GM21526 (cell line): ENCODE data around the gene SCAF8.

Experiments used
- ATAC-seq: cut with Tn5 transposase; IDR thresholded peaks from one replicate; pipeline ENCODE4 v1.9.1; 2021; ENCODE audit warnings: moderate library complexity; ENCODE audit not compliant: unreplicated experiment, low FRiP score

Gene SCAF8

DNA sequence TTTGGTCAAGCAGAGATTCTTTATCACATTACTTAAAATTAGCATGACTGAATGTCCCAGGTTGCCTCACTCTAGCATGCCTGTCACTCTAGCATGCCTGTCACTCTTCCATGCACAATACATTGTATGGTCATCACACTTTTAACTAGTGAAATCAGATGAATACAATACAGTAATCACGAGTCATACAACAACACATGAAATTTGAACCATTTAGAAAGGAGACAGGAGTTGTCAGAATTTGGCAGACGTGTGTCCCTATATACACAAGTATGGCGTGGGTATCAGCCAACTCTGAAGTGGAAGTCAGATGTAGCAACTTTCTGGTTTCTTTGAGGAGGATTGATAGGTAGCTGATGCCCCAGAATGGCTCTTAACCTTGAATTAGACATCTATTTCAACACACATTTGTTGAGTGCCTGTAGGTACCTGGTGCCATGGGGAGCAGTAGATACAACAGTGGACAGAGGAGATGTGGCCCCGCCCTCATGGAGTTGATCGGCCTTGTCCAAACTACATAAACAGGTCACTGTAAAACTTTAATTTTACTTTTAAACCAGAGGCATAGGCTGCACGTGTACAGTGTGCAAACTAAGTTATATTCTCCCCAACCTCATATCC lies 145.8 kb downstream of the SCAF8 start:
- no peak for ATAC-seq

- ATAC-seq, result no peak
Observed at GRCh38 chr6:154882107-154882506, 148.9 kb downstream of the SCAF8 start.
